ENCODE data around the gene ORC5. TPM values are rescaled to one million over a fixed set of nuclear protein-coding genes. Genes with fewer than 3 reads are reported as not detected.

ORC5 gene
- total RNA-seq, 1 donor from 2014 or later: 20.0 TPM

GRCh38 chr7:104124893-104125477 lies 82.8 kb downstream of the ORC5 start:
- DNase-seq (ENCODE audit: extremely low spot score, unreplicated experiment): no peak
- Mint-ChIP-seq H3K9me3 (ENCODE audit: unreplicated experiment) (peaks cover 20% of the 10 kb centered on the region), H3K4me3 (ENCODE audit: unreplicated experiment) (no peak overlapping the region)

GRCh38 chr7:104124469-104124868 lies 83.3 kb downstream of the ORC5 start:
- Mint-ChIP-seq H3K9me3 (ENCODE audit: unreplicated experiment) (peaks cover 19% of the 10 kb centered on the region), H3K27ac (ENCODE audit: unreplicated experiment) (no peak overlapping the region), H3K4me3 (ENCODE audit: unreplicated experiment) (no peak overlapping the region), H3K27me3 (ENCODE audit: unreplicated experiment) (no peaks in the 10 kb centered on the region), H3K4me1 (ENCODE audit: unreplicated experiment) (peaks cover 10% of the 10 kb centered on the region), H3K36me3 (ENCODE audit: unreplicated experiment) (peaks cover 20% of the 10 kb centered on the region)
- DNase-seq (ENCODE audit: extremely low spot score, unreplicated experiment): no peak
- TF ChIP-seq CTCF (IDR thresholded peaks at IDR 0.05): no peak

More at GRCh38 chr7:104124893-104125477, 82.8 kb downstream of the ORC5 start:
- Mint-ChIP-seq H3K27ac (ENCODE audit: unreplicated experiment) (no peak overlapping the region), H3K27me3 (ENCODE audit: unreplicated experiment) (no peaks in the 10 kb centered on the region), H3K4me1 (ENCODE audit: unreplicated experiment) (peaks cover 10% of the 10 kb centered on the region), H3K36me3 (ENCODE audit: unreplicated experiment) (peaks cover 21% of the 10 kb centered on the region)
- no peak for TF ChIP-seq CTCF (IDR thresholded peaks at IDR 0.05)

- TF ChIP-seq CTCF (IDR thresholded peaks at IDR 0.05): no peak
- Mint-ChIP-seq H3K9me3 (ENCODE audit: unreplicated experiment) (peaks cover 15% of the 10 kb centered on the region), H3K27ac (ENCODE audit: unreplicated experiment) (no peak overlapping the region), H3K36me3 (ENCODE audit: unreplicated experiment) (peaks cover 16% of the 10 kb centered on the region), H3K27me3 (ENCODE audit: unreplicated experiment) (no peaks in the 10 kb centered on the region), H3K4me1 (ENCODE audit: unreplicated experiment) (peaks cover 10% of the 10 kb centered on the region), H3K4me3 (ENCODE audit: unreplicated experiment) (no peak overlapping the region)
- DNase-seq (ENCODE audit: extremely low spot score, unreplicated experiment): no peak
These were observed 84.0 kb downstream of the ORC5 start for GRCh38 chr7:104123786-104124185.

- H3K27me3 Mint-ChIP-seq (ENCODE audit: unreplicated experiment): peaks cover 4% of the 10 kb centered on the region
- H3K36me3 Mint-ChIP-seq (ENCODE audit: unreplicated experiment): no peaks in the 10 kb centered on the region
- DNase-seq (ENCODE audit: extremely low spot score, unreplicated experiment): no peak
- H3K9me3 Mint-ChIP-seq (ENCODE audit: unreplicated experiment): no peaks in the 10 kb centered on the region
- no peak overlapping the region for H3K27ac Mint-ChIP-seq (ENCODE audit: unreplicated experiment)
- TF ChIP-seq CTCF (IDR thresholded peaks at IDR 0.05): no peak
- H3K4me1 Mint-ChIP-seq (ENCODE audit: unreplicated experiment): no peaks in the 10 kb centered on the region
- H3K4me3 Mint-ChIP-seq (ENCODE audit: unreplicated experiment): no peak overlapping the region
These were observed 94.0 kb downstream of the ORC5 start for GRCh38 chr7:104113788-104114187.

GRCh38 chr7:104112623-104113022 lies 95.2 kb downstream of the ORC5 start:
- no peak for TF ChIP-seq CTCF (IDR thresholded peaks at IDR 0.05)
- Mint-ChIP-seq H3K4me3 (ENCODE audit: unreplicated experiment) (no peak overlapping the region), H3K36me3 (ENCODE audit: unreplicated experiment) (no peaks in the 10 kb centered on the region), H3K27me3 (ENCODE audit: unreplicated experiment) (peaks cover 4% of the 10 kb centered on the region), H3K9me3 (ENCODE audit: unreplicated experiment) (no peaks in the 10 kb centered on the region), H3K4me1 (ENCODE audit: unreplicated experiment) (no peaks in the 10 kb centered on the region), H3K27ac (ENCODE audit: unreplicated experiment) (no peak overlapping the region)
- DNase-seq (ENCODE audit: extremely low spot score, unreplicated experiment): no peak
